A549 treated with AZD9567 at 1 μM for 4 hours (cell line): ENCODE data around the gene ELK3. TPM values are rescaled to one million over a fixed set of nuclear protein-coding genes. Genes with fewer than 3 reads are reported as not detected.

Experiments used
- total RNA-seq: library from RNA; stranded (reverse); fragments of 200-300 nt; extraction: Qiagen RNA extraction; gene quantifications from 5 replicates; pipeline ENCODE4 v1.2.3, GENCODE V29; 2022; ENCODE audit not compliant: insufficient read depth

ELK3 gene
- total RNA-seq: 50.5 to 75.9 TPM (median 58.7 TPM) in 5 replicates

GRCh38 chr12:96193725-96194575 is at the start of gene ELK3:
Gene ELK3 (plus strand): TSS chr12:96194375.

Other genes with a start within 250 kb of the ELK3 start
- gene HAL, start 198.0 kb upstream of the ELK3 start, total RNA-seq: 0.28 to 0.54 TPM (median 0.40 TPM) in 4 of 5 replicates, not detected in the other
- gene LTA4H, start 158.8 kb upstream of the ELK3 start, total RNA-seq: 96.4 to 136 TPM (median 102 TPM) in 5 replicates
- 11.1 to 21.0 TPM (median 12.8 TPM) in 5 replicates for gene CDK17, start 206.1 kb downstream of the ELK3 start, total RNA-seq